Sigmoid colon (tissue), 4 donors: ENCODE data around the gene ABCG2.

Source experiments
- CTCF ChIP-seq, 4 experiments: fragments of 450-650 bp in 3 of 4; fragments of 200-600 bp in 1 of 4; IDR thresholded peaks; one replicate each; pipeline ENCODE4 v1.5.1; 2016 to 2019; ENCODE audit warnings: antibody characterized with exemption in 4 of 4, mild to moderate bottlenecking in 3 of 4, moderate library complexity in 2 of 4
- EP300 ChIP-seq, 4 donors: sonication (generic); formaldehyde crosslinking; IDR thresholded peaks; one replicate each; pipeline ENCODE4 v1.6.1; 2017; ENCODE audit warnings: antibody characterized with exemption in 4 of 4
- POLR2A ChIP-seq, 2 donors: fragments of 450-650 bp; IDR thresholded peaks; one replicate each; pipeline ENCODE4 v1.6.1; 2016; ENCODE audit warnings: antibody characterized with exemption in 2 of 2, mild to moderate bottlenecking in 2 of 2, moderate library complexity in 2 of 2
- POLR2AphosphoS5 ChIP-seq, 4 donors: sonication (generic); formaldehyde crosslinking; IDR thresholded peaks; one replicate each; pipeline ENCODE4 v1.6.1; 2017; ENCODE audit warnings: antibody characterized with exemption in 4 of 4

- TF ChIP-seq EP300 (IDR thresholded peaks at IDR 0.05), result no peak
- no peak for TF ChIP-seq CTCF (IDR thresholded peaks at IDR 0.05)
- TF ChIP-seq POLR2A (IDR thresholded peaks at IDR 0.05), result no peak
- no peak for TF ChIP-seq POLR2AphosphoS5 (IDR thresholded peaks at IDR 0.05)
Observed at GRCh38 chr4:88135356-88135663, 23.1 kb downstream of the ABCG2 start.
